ENCODE data around the gene PNMT.

The PNMT gene

GRCh38 chr17:39715375-39716072 lies 47.3 kb downstream of the PNMT start:
- Mint-ChIP-seq H3K4me1 (no peaks in the 10 kb centered on the region), H3K9me3 (no peaks in the 10 kb centered on the region), H3K27me3 (peaks cover 44% of the 10 kb centered on the region), H3K27ac (no peak overlapping the region), H3K4me3 (no peak overlapping the region), H3K36me3 (no peaks in the 10 kb centered on the region)
- CTCF ChIA-PET, result interaction anchor here (1.2 to 2.1 kb wide), 2 partner anchors 62 to 94 kb away, joined by 4 to 7 read pairs; no protein-coding TSS in a partner anchor
- no peak for DNase-seq

- no peak overlapping the region for H3K27ac Mint-ChIP-seq
Measured at GRCh38 chr17:39716073-39716818, 48.0 kb downstream of the PNMT start.

GRCh38 chr17:39716879-39717536 lies 48.8 kb downstream of the PNMT start:
- Mint-ChIP-seq H3K27me3 (peaks cover 40% of the 10 kb centered on the region), H3K9me3 (no peaks in the 10 kb centered on the region), H3K4me3 (no peak overlapping the region), H3K27ac (no peak overlapping the region), H3K36me3 (no peaks in the 10 kb centered on the region), H3K4me1 (no peaks in the 10 kb centered on the region)
- no peak for DNase-seq
- CTCF ChIA-PET, result no interaction called here

More at GRCh38 chr17:39716073-39716818, 48.0 kb downstream of the PNMT start:
- no peaks in the 10 kb centered on the region for H3K9me3 Mint-ChIP-seq
- no peak overlapping the region for H3K4me3 Mint-ChIP-seq
- peaks cover 40% of the 10 kb centered on the region for H3K27me3 Mint-ChIP-seq
- DNase-seq, result no peak
- CTCF ChIA-PET, result interaction anchor here (1.2 to 2.1 kb wide), 2 partner anchors 62 to 95 kb away, joined by 4 to 7 read pairs; no protein-coding TSS in a partner anchor
- H3K4me1 Mint-ChIP-seq, result no peaks in the 10 kb centered on the region
- no peaks in the 10 kb centered on the region for H3K36me3 Mint-ChIP-seq

- CTCF ChIA-PET, result interaction anchor here (1.5 kb wide), 1 partner anchor 95 kb away, joined by 9 read pairs; no protein-coding TSS in a partner anchor
- Mint-ChIP-seq H3K4me3 (no peak overlapping the region), H3K27ac (no peak overlapping the region), H3K4me1 (no peaks in the 10 kb centered on the region), H3K36me3 (no peaks in the 10 kb centered on the region), H3K9me3 (no peaks in the 10 kb centered on the region), H3K27me3 (peaks cover 40% of the 10 kb centered on the region)
- no peak for DNase-seq
Measured at GRCh38 chr17:39717660-39718059, 49.4 kb downstream of the PNMT start.

- H3K27ac Mint-ChIP-seq, result no peak overlapping the region
- H3K9me3 Mint-ChIP-seq, result no peaks in the 10 kb centered on the region
- CTCF ChIA-PET, result interaction anchor here (1.0 to 1.9 kb wide), 2 partner anchors 31 to 74 kb away, joined by 3 to 6 read pairs; partner anchors contain the start of gene PGAP3
- no peaks in the 10 kb centered on the region for H3K4me1 Mint-ChIP-seq
- no peak for DNase-seq
- no peak overlapping the region for H3K4me3 Mint-ChIP-seq
- peaks cover under 1% of the 10 kb centered on the region for H3K36me3 Mint-ChIP-seq
- peaks cover 40% of the 10 kb centered on the region for H3K27me3 Mint-ChIP-seq
Measured at GRCh38 chr17:39719563-39720355, 51.5 kb downstream of the PNMT start.

Data from activated naive CD4-positive, alpha-beta T cell treated with anti-CD3 and anti-CD28 coated beads, Interleukin-2, amount 10 ng/mL, durations not matched to agents 7 days and 5 days (primary cell).